CD1c-positive myeloid dendritic cell (primary cell): Measurements from ENCODE around the gene VRK2.
A peak's percentile ranks its signal among the peaks of the same experiment; 100 is the strongest.

Source experiments
- DNase-seq: peaks from one replicate; pipeline ENCODE4 v3.0.0-alpha.2; 2016; ENCODE audit errors: extremely low spot score

Gene VRK2

GRCh38 chr2:58046585-58047372 is at the start of gene VRK2:
Gene VRK2, plus strand, starts transcription at chr2:58046806. Its CDS starts 2,026 bp downstream, at chr2:58048832.
- peak; percentile 92 for DNase-seq

- no peak for DNase-seq
These were observed 40.2 kb upstream of the VRK2 start for GRCh38 chr2:58006256-58006951.

- DNase-seq: no peak
These were observed 39.7 kb upstream of the VRK2 start for GRCh38 chr2:58006952-58007284.

GRCh38 chr2:58010599-58010998 is 36.0 kb upstream of the VRK2 start:
- DNase-seq: no peak

GRCh38 chr2:58019229-58019628 is 27.4 kb upstream of the VRK2 start:
- DNase-seq: no peak

GRCh38 chr2:58025150-58025933 is 21.3 kb upstream of the VRK2 start:
- DNase-seq: peak; percentile 12

- DNase-seq: no peak
These were observed 19.6 kb upstream of the VRK2 start for GRCh38 chr2:58027029-58027428.

- DNase-seq: no peak
These were observed 15.8 kb upstream of the VRK2 start for GRCh38 chr2:58030771-58031170.

GRCh38 chr2:58032016-58032763 is 14.4 kb upstream of the VRK2 start:
- DNase-seq: peak; percentile 65

- DNase-seq: no peak
These were observed 13.9 kb upstream of the VRK2 start for GRCh38 chr2:58032764-58033080.

- DNase-seq: no peak
These were observed 13.1 kb upstream of the VRK2 start for GRCh38 chr2:58033530-58033929.

GRCh38 chr2:58035352-58035751 is 11.3 kb upstream of the VRK2 start:
- DNase-seq: no peak

GRCh38 chr2:58039170-58039611 is 7.4 kb upstream of the VRK2 start:
- peak; percentile 71 for DNase-seq

- no peak for DNase-seq
These were observed 4.1 kb upstream of the VRK2 start for GRCh38 chr2:58042486-58042970.

GRCh38 chr2:58044145-58044544 is 2.5 kb upstream of the VRK2 start:
- DNase-seq: no peak

- no peak for DNase-seq
These were observed 849 bp upstream of the VRK2 start for GRCh38 chr2:58045580-58046334.

GRCh38 chr2:58046335-58046584 is 346 bp upstream of the VRK2 start:
- DNase-seq: no peak

- DNase-seq: no peak
These were observed 848 bp downstream of the VRK2 start for GRCh38 chr2:58047373-58047935.

GRCh38 chr2:58047961-58048360 is 1.4 kb downstream of the VRK2 start:
- no peak for DNase-seq

- no peak for DNase-seq
These were observed 4.8 kb downstream of the VRK2 start for GRCh38 chr2:58051445-58051844.

GRCh38 chr2:58052978-58053377 is 6.4 kb downstream of the VRK2 start:
- no peak for DNase-seq
